Smooth muscle cell (in vitro differentiated cells): ENCODE data around the gene ZYG11A. TPM values are rescaled to one million over a fixed set of nuclear protein-coding genes. Genes with fewer than 3 reads are reported as not detected.
"Not testable (repeated sequence)": the region's sequence is repeated elsewhere in the genome, so short reads cannot be mapped to it uniquely, and the experiment has no call there.

Experiments
- DNase-seq: peaks from one replicate; lab custom pipeline; 2025; ENCODE audit not compliant: unreplicated experiment; lab: John Stamatoyannopoulos, UW
- H2AFZ ChIP-seq: fragments of 200-600 bp; sonication (generic); 2 replicates; pipeline ENCODE4 v1.6.0; 2016; ENCODE audit warnings: antibody characterized with exemption, low read depth, mild to moderate bottlenecking
- H3F3A ChIP-seq: fragments of 200-600 bp; sonication (generic); 2 replicates; pipeline ENCODE4 v1.6.0; 2017; ENCODE audit warnings: antibody characterized with exemption, low read depth
- H3K27ac ChIP-seq: fragments of 200-600 bp; sonication (generic); 2 replicates; pipeline ENCODE4 v1.5.1; 2016; ENCODE audit warnings: low read depth, mild to moderate bottlenecking
- H3K27me3 ChIP-seq: fragments of 200-600 bp; sonication (generic); 2 replicates; pipeline ENCODE4 v1.6.1; 2016; ENCODE audit warnings: low read depth, mild to moderate bottlenecking
- H3K36me3 ChIP-seq: fragments of 200-600 bp; sonication (generic); 2 replicates; pipeline ENCODE4 v1.5.1; 2016; ENCODE audit warnings: low read depth
- H3K4me1 ChIP-seq: fragments of 200-600 bp; sonication (generic); 2 replicates; pipeline ENCODE4 v1.5.1; 2016; ENCODE audit warnings: low read depth
- H3K4me2 ChIP-seq: fragments of 200-600 bp; sonication (generic); 2 replicates; pipeline ENCODE4 v1.6.0; 2016; ENCODE audit warnings: mild to moderate bottlenecking
- H3K4me3 ChIP-seq: fragments of 200-600 bp; sonication (generic); 2 replicates; pipeline ENCODE4 v1.5.1; 2016; ENCODE audit warnings: mild to moderate bottlenecking
- H3K79me2 ChIP-seq: fragments of 200-600 bp; sonication (generic); 2 replicates; pipeline ENCODE4 v1.6.0; 2016; ENCODE audit warnings: low read depth, mild to moderate bottlenecking
- H3K9ac ChIP-seq: fragments of 200-600 bp; sonication (generic); 2 replicates; pipeline ENCODE4 v1.6.0; 2016; ENCODE audit warnings: low read depth
- H3K9me3 ChIP-seq: fragments of 200-600 bp; sonication (generic); replicated peaks from 2 replicates; pipeline ENCODE4 v1.5.1; 2016; ENCODE audit warnings: low read depth
- H4K20me1 ChIP-seq: fragments of 200-600 bp; sonication (generic); 2 replicates; pipeline ENCODE4 v1.6.0; 2016; ENCODE audit warnings: low read depth
- WGBS: methylation state at CpG from one replicate; pipeline ENCODE4 v1.1.7; 2016; ENCODE audit warnings: low lambda C conversion rate; 5-methylcytosine and 5-hydroxymethylcytosine counted together
- polyA plus RNA-seq: library from polyadenylated mRNA; unstranded; fragments of >200 nt; fragmentation: Nextera tagmentation; extraction: Ambion mirVana; gene quantifications from 2 replicates; pipeline ENCODE4 v1.2.1, GENCODE V29; 2016
- total RNA-seq: library from RNA; depleted of rRNA; stranded (reverse); fragments of >200 nt; gene quantifications from 2 replicates; pipeline ENCODE4 v1.2.3, GENCODE V29; 2014
- TF ChIP-seq, protein P1 (sequence below): fragments of 200-600 bp; sonication (generic); IDR thresholded peaks from 2 replicates; pipeline ENCODE4 v1.5.1; 2017; ENCODE audit warnings: borderline replicate concordance, mild to moderate bottlenecking, antibody characterized with exemption; ENCODE audit not compliant: insufficient read depth, poor library complexity, severe bottlenecking

The ZYG11A gene
- total and polyA plus RNA-seq, 2 experiments from 2014 or later = not detected

GRCh38 chr1:52801011-52801410, 41.5 kb upstream of the ZYG11A start:
- no peak overlapping the region for H3K9ac ChIP-seq
- no peak for DNase-seq
- H3K36me3 ChIP-seq = peaks cover 3% of the 10 kb centered on the region
- no peaks in the 10 kb centered on the region for H3K79me2 ChIP-seq
- no peak overlapping the region for H2AFZ ChIP-seq
- no peak overlapping the region for H3K4me2 ChIP-seq
- no peaks in the 10 kb centered on the region for H4K20me1 ChIP-seq
- no peaks in the 10 kb centered on the region for H3K9me3 ChIP-seq
- no peaks in the 10 kb centered on the region for H3K4me1 ChIP-seq
- no peak overlapping the region for H3K27ac ChIP-seq
- TF ChIP-seq, protein P1, sequence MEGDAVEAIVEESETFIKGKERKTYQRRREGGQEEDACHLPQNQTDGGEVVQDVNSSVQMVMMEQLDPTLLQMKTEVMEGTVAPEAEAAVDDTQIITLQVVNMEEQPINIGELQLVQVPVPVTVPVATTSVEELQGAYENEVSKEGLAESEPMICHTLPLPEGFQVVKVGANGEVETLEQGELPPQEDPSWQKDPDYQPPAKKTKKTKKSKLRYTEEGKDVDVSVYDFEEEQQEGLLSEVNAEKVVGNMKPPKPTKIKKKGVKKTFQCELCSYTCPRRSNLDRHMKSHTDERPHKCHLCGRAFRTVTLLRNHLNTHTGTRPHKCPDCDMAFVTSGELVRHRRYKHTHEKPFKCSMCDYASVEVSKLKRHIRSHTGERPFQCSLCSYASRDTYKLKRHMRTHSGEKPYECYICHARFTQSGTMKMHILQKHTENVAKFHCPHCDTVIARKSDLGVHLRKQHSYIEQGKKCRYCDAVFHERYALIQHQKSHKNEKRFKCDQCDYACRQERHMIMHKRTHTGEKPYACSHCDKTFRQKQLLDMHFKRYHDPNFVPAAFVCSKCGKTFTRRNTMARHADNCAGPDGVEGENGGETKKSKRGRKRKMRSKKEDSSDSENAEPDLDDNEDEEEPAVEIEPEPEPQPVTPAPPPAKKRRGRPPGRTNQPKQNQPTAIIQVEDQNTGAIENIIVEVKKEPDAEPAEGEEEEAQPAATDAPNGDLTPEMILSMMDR = no peak
- no peak overlapping the region for H3K4me3 ChIP-seq
- H3K27me3 ChIP-seq = no peaks in the 10 kb centered on the region
- no peaks in the 10 kb centered on the region for H3F3A ChIP-seq

- DNase-seq, H3F3A ChIP-seq, H3K27ac ChIP-seq, H4K20me1 ChIP-seq, H3K36me3 ChIP-seq, H3K79me2 ChIP-seq, H3K4me1 ChIP-seq, H3K4me2 ChIP-seq, H3K9me3 ChIP-seq, H2AFZ ChIP-seq, H3K27me3 ChIP-seq, H3K9ac ChIP-seq, H3K4me3 ChIP-seq: not testable (repeated sequence)
- 97% methylated on average over 3 of the region's 3 CpGs for WGBS
Measured at GRCh38 chr1:52804083-52804482, 38.5 kb upstream of the ZYG11A start.

GRCh38 chr1:52814465-52814864, 28.1 kb upstream of the ZYG11A start:
- 90% methylated on average over 2 of the region's 2 CpGs for WGBS
- Histone ChIP-seq H3K4me2 (no peak overlapping the region), H3K9me3 (no peaks in the 10 kb centered on the region), H3F3A (no peaks in the 10 kb centered on the region), H3K36me3 (no peaks in the 10 kb centered on the region), H3K79me2 (no peaks in the 10 kb centered on the region), H4K20me1 (no peaks in the 10 kb centered on the region), H2AFZ (no peak overlapping the region), H3K27ac (no peak overlapping the region), H3K4me1 (no peaks in the 10 kb centered on the region), H3K27me3 (no peaks in the 10 kb centered on the region), H3K4me3 (no peak overlapping the region), H3K9ac (no peak overlapping the region)
- TF ChIP-seq, protein P1 = no peak
- DNase-seq = no peak

- H3K27me3 ChIP-seq, DNase-seq, H2AFZ ChIP-seq, H3K9ac ChIP-seq, H3K36me3 ChIP-seq, H3K4me1 ChIP-seq, H3K27ac ChIP-seq, H3K9me3 ChIP-seq, H3K79me2 ChIP-seq, H3F3A ChIP-seq, H3K4me2 ChIP-seq, H3K4me3 ChIP-seq, H4K20me1 ChIP-seq: not testable (repeated sequence)
- 97% methylated on average over 5 of the region's 5 CpGs for WGBS
Measured at GRCh38 chr1:52820830-52821229, 21.7 kb upstream of the ZYG11A start.

- Histone ChIP-seq H3K27ac (no peak overlapping the region), H4K20me1 (no peaks in the 10 kb centered on the region), H3K9ac (no peak overlapping the region), H3K4me2 (no peak overlapping the region), H3K36me3 (peaks cover 6% of the 10 kb centered on the region), H3K4me3 (no peak overlapping the region), H3K79me2 (no peaks in the 10 kb centered on the region), H2AFZ (no peak overlapping the region), H3K27me3 (no peaks in the 10 kb centered on the region), H3K9me3 (no peaks in the 10 kb centered on the region), H3K4me1 (no peaks in the 10 kb centered on the region), H3F3A (peaks cover 3% of the 10 kb centered on the region)
- no peak for DNase-seq
- TF ChIP-seq, protein P1 = no peak
- 63% methylated on average over 1 of the region's 1 CpG for WGBS
Measured at GRCh38 chr1:52825868-52826267, 16.7 kb upstream of the ZYG11A start.
